GM12878 (cell line): ENCODE measurements around the gene AGBL4. TPM values are rescaled to one million over a fixed set of nuclear protein-coding genes. Genes with fewer than 3 reads are reported as not detected.

ENCODE experiments used
- ATAC-seq: fragments of 200-7000 bp; cut with Tn5 transposase; 3 replicates; pipeline ENCODE4 v1.9.1; 2020; ENCODE audit warnings: mild to moderate bottlenecking, moderate library complexity
- BruUV-seq: library from RNA; stranded (reverse); fragments of 400-500 nt; replicated peaks from 2 replicates; lab custom pipeline; 2021; lab: Mats Ljungman, UMichigan
- CTCF ChIA-PET: fragments of 300-600 bp; sonication (Branson Sonifier 250); formaldehyde crosslinking; extraction: SDS; loops from one replicate; lab custom pipeline; 2021; ENCODE audit warnings: inconsistent platforms; lab: Yijun Ruan, JAX
- POLR2A ChIA-PET: fragments of 350-600 bp; formaldehyde crosslinking; extraction: SDS; loops from one replicate; lab custom pipeline; 2021; ENCODE audit warnings: inconsistent platforms; lab: Charles Lee
- RAD21 ChIA-PET: fragments of 300-600 bp; sonication (Branson Sonifier 250); formaldehyde crosslinking; loops from one replicate; lab custom pipeline; 2023; ENCODE audit warnings: antibody characterized with exemption; ENCODE audit not compliant: unreplicated experiment; lab: Charles Lee
- SMC1A ChIA-PET: fragments of 300-600 bp; sonication (Branson Sonifier 250); formaldehyde crosslinking; loops from one replicate; lab custom pipeline; 2023; ENCODE audit not compliant: unreplicated experiment, uncharacterized antibody; lab: Charles Lee
- DNase-seq: peaks from one replicate; pipeline ENCODE4 v3.0.0-alpha.2; 2011; ENCODE audit warnings: low read depth, low spot score
- FAIRE-seq: peaks from 3 replicates; lab custom pipeline; 2011; peaks lifted over from hg19 to GRCh38; lab: Jason Lieb, UNC
- H2AFZ ChIP-seq: 2 replicates; pipeline ENCODE4 v1.6.0; 2011; ENCODE audit warnings: low read depth, low read length, control low read depth; ENCODE audit not compliant: control insufficient read depth
- H3K27ac ChIP-seq: 2 replicates; pipeline ENCODE4 v1.5.1; 2011; ENCODE audit warnings: control low read depth; ENCODE audit not compliant: control insufficient read depth, insufficient read depth
- H3K27me3 ChIP-seq, 2 experiments: replicated peaks in 1 of 2; 2 replicates each; pipeline versions ENCODE4 v1.6.0 to v1.6.1; 2011; ENCODE audit warnings: low read length in 1 of 2; ENCODE audit not compliant: control insufficient read depth in 2 of 2, insufficient read depth in 2 of 2
- H3K36me3 ChIP-seq, 2 experiments: 2 replicates each; pipeline ENCODE4 v1.5.1; 2011; ENCODE audit warnings: low read length in 1 of 2; ENCODE audit not compliant: control insufficient read depth in 2 of 2, insufficient read depth in 2 of 2
- H3K4me1 ChIP-seq: 2 replicates; pipeline ENCODE4 v1.6.1; 2011; ENCODE audit warnings: mild to moderate bottlenecking, low read length, moderate library complexity, mixed read lengths; ENCODE audit not compliant: control insufficient read depth, insufficient read depth
- H3K4me2 ChIP-seq: 2 replicates; pipeline ENCODE4 v1.6.0; 2011; ENCODE audit warnings: control low read depth; ENCODE audit not compliant: control insufficient read depth, insufficient read depth
- H3K4me3 ChIP-seq: fragments of 200-600 bp; sonication (generic); 2 replicates; pipeline ENCODE4 v1.5.1; 2016
- H3K79me2 ChIP-seq: 2 replicates; pipeline ENCODE4 v1.6.0; 2011; ENCODE audit warnings: low read length; ENCODE audit not compliant: control insufficient read depth, insufficient read depth
- H3K9ac ChIP-seq: 2 replicates; pipeline ENCODE4 v1.8.0; 2011; ENCODE audit warnings: low read length, control low read depth, mixed read lengths; ENCODE audit not compliant: control insufficient read depth, insufficient read depth
- H3K9me3 ChIP-seq: replicated peaks from 3 replicates; pipeline ENCODE4 v1.5.1; 2011; ENCODE audit warnings: mild to moderate bottlenecking, low read length; ENCODE audit not compliant: control insufficient read depth, insufficient read depth
- H4K20me1 ChIP-seq: 2 replicates; pipeline ENCODE4 v1.6.0; 2011; ENCODE audit not compliant: control insufficient read depth, insufficient read depth
- BCL11A ChIP-seq: IDR thresholded peaks from 2 replicates; pipeline ENCODE4 v1.6.1; 2011; ENCODE audit warnings: low read depth, low read length
- CBFB ChIP-seq: IDR thresholded peaks from 2 replicates; pipeline ENCODE4 v1.6.1; 2016; ENCODE audit warnings: antibody characterized with exemption, low read depth
- CREM ChIP-seq: IDR thresholded peaks from 2 replicates; pipeline ENCODE4 v1.6.1; 2014; ENCODE audit warnings: antibody characterized with exemption, low read depth
- ESRRA ChIP-seq: IDR thresholded peaks from 2 replicates; pipeline ENCODE4 v1.6.1; 2012; ENCODE audit warnings: mild to moderate bottlenecking, low read length, improper control_type of control experiment
- MYB ChIP-seq: fragments of 150-350 bp; IDR thresholded peaks from 2 replicates; pipeline ENCODE4 v1.6.1; 2014; ENCODE audit warnings: mild to moderate bottlenecking, low read depth, low read length, borderline replicate concordance
- PAX5 ChIP-seq: IDR thresholded peaks from 2 replicates; pipeline ENCODE4 v1.6.1; 2011; ENCODE audit warnings: low read depth, low read length, borderline replicate concordance
- POLR2AphosphoS5 ChIP-seq: IDR thresholded peaks from 2 replicates; pipeline ENCODE4 v1.6.1; 2011; ENCODE audit warnings: mild to moderate bottlenecking, low read length, inconsistent platforms
- RAD21 ChIP-seq: IDR thresholded peaks from 2 replicates; pipeline ENCODE4 v1.6.1; 2011; ENCODE audit warnings: mild to moderate bottlenecking, low read depth, low read length, moderate library complexity; ENCODE audit not compliant: insufficient read depth
- RBBP5 ChIP-seq: fragments of 200-600 bp; sonication (generic); conservative IDR thresholded peaks from 2 replicates; pipeline ENCODE4 v1.6.1; 2016
- SIX5 ChIP-seq: IDR thresholded peaks from 2 replicates; pipeline ENCODE4 v1.6.1; 2011; ENCODE audit warnings: mild to moderate bottlenecking, low read depth, low read length, moderate library complexity; ENCODE audit not compliant: severe bottlenecking
- SMC3 ChIP-seq: IDR thresholded peaks from 2 replicates; pipeline ENCODE4 v1.6.1; 2011; ENCODE audit warnings: low read length, improper control_type of control experiment, borderline replicate concordance
- STAT1 ChIP-seq: fragments of 450-650 bp; conservative IDR thresholded peaks from 2 replicates; pipeline ENCODE4 v1.6.1; 2014; ENCODE audit warnings: antibody characterized with exemption, mild to moderate bottlenecking
- TCF12 ChIP-seq: IDR thresholded peaks from 2 replicates; pipeline ENCODE4 v1.6.1; 2011; ENCODE audit warnings: low read depth, mild to moderate bottlenecking, low read length
- ZBED1 ChIP-seq: IDR thresholded peaks from 2 replicates; pipeline ENCODE4 v1.6.1; 2016; ENCODE audit warnings: borderline replicate concordance
- ZNF24 ChIP-seq: fragments of 450-650 bp; IDR thresholded peaks from 2 replicates; pipeline ENCODE4 v1.6.1; 2017; ENCODE audit warnings: antibody characterized with exemption, mild to moderate bottlenecking
- in situ Hi-C: fragments of 300-500 bp; cut with MboI; formaldehyde crosslinking; loops from 9 replicates; pipeline ENCODE4 v1.14.3; 2018; ENCODE audit warnings: mixed read lengths
- intact Hi-C: fragments of 100-400 bp; cut with micrococcal nuclease; formaldehyde crosslinking; loops from one replicate; pipeline ENCODE4 v1.14.2; 2022; ENCODE audit not compliant: unreplicated experiment
- polyA plus RNA-seq, 11 experiments: library from polyadenylated mRNA; depleted of rRNA in 4 of 11; unstranded in 6 of 11; stranded (reverse) in 5 of 11; fragments of >200 nt; fragmentation: Nextera tagmentation in 4 of 11; fragmentation: Illumina TruSeq in 1 of 11; extraction: Ambion mirVana in 4 of 11; extraction: Trizol in 1 of 11; gene quantifications; 1 replicate in 1 of 11; 2 replicates in 10 of 11; pipeline versions ENCODE4 v1.2.1 to v1.2.3, GENCODE V29; 2011 to 2016; ENCODE audit warnings: inconsistent platforms in 2 of 11, missing spikeins in 2 of 11, low read depth in 1 of 11
- total RNA-seq, 4 experiments: library from RNA; depleted of rRNA in 3 of 4; stranded (reverse); fragments of >200 nt in 3 of 4; fragmentation: Illumina TruSeq in 1 of 4; extraction: Trizol in 1 of 4; gene quantifications; 2 replicates each; pipeline versions ENCODE4 v1.2.1 to v1.2.3, GENCODE V29; 2013 to 2021
- TF ChIP-seq, protein P1 (sequence below): fragments of 450-650 bp; IDR thresholded peaks from 2 replicates; pipeline ENCODE4 v1.6.1; 2017; ENCODE audit warnings: mild to moderate bottlenecking, moderate library complexity
- TF ChIP-seq, protein P2 (sequence below): IDR thresholded peaks from 2 replicates; pipeline ENCODE4 v1.6.1; 2012; ENCODE audit warnings: low read depth, low read length, improper control_type of control experiment
- TF ChIP-seq, protein P3 (sequence below): fragments of 450-650 bp; IDR thresholded peaks from 2 replicates; pipeline ENCODE4 v1.6.1; 2017; ENCODE audit warnings: mild to moderate bottlenecking, low read depth, inconsistent platforms; ENCODE audit not compliant: poor library complexity, severe bottlenecking

Gene AGBL4
- total and polyA plus RNA-seq, 10 of the 15 experiments (the other 5 are each of a cell fraction or from before 2014, with no cell fraction given), result 0.31 TPM; not detected in 9

DNA sequence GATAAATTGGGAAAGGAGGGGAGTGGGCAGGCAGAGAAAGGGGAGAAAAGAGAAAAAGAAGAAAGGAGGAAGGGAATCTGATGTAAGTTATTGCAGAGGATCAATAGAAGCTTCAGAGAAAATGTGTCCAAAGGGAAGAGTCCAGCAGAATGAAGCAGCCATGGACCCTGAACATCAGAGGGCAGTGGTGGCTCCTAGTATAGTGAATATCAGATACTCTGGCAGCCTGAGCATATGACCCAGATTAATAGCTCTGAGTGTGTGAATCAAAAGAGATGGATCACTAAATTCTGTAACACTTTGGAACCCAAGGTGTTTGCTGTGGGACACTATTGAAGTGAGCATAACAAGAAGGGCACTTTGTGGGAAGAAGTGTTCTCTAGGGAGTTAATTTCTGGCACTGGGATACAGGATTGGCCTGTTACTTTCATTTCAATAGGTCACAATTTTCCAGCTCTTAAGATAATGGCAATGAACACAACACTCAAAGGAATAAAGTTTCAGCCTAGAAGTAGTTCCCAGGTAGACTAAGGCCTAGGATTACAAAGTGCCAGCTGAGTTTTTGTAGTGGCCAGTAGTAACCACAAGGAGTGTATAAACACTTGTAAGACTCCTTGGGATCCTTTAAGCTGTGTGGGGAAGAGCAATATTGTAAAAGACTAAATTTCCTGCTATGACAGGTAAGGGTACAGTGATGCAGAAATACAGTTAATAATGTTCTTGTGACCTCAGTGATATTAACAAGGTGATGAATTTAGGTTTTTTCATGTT lies 1082.6 kb downstream of the AGBL4 start:
- ChIA-PET RAD21 (no interaction called here), SMC1A (no interaction called here), CTCF (no interaction called here), POLR2A (no interaction called here)
- DNase-seq (no peak), ATAC-seq (no peak), FAIRE-seq (no peak)
- Histone ChIP-seq H2AFZ (no peak overlapping the region), H3K9ac (no peak overlapping the region), H3K4me1 (no peaks in the 10 kb centered on the region), H4K20me1 (no peaks in the 10 kb centered on the region), H3K36me3 (no peaks in the 10 kb centered on the region), H3K4me2 (no peak overlapping the region), H3K27ac (no peak overlapping the region), H3K4me3 (no peak overlapping the region), H3K79me2 (no peaks in the 10 kb centered on the region), H3K9me3 (no peaks in the 10 kb centered on the region), H3K27me3 (no peaks in the 10 kb centered on the region)
- in situ Hi-C loops, result no loop called here
- intact Hi-C loops, result no loop called here
- no TSS peak for BruUV-seq
- TF ChIP-seq ZBED1, result no peak
- TF ChIP-seq, protein P1, sequence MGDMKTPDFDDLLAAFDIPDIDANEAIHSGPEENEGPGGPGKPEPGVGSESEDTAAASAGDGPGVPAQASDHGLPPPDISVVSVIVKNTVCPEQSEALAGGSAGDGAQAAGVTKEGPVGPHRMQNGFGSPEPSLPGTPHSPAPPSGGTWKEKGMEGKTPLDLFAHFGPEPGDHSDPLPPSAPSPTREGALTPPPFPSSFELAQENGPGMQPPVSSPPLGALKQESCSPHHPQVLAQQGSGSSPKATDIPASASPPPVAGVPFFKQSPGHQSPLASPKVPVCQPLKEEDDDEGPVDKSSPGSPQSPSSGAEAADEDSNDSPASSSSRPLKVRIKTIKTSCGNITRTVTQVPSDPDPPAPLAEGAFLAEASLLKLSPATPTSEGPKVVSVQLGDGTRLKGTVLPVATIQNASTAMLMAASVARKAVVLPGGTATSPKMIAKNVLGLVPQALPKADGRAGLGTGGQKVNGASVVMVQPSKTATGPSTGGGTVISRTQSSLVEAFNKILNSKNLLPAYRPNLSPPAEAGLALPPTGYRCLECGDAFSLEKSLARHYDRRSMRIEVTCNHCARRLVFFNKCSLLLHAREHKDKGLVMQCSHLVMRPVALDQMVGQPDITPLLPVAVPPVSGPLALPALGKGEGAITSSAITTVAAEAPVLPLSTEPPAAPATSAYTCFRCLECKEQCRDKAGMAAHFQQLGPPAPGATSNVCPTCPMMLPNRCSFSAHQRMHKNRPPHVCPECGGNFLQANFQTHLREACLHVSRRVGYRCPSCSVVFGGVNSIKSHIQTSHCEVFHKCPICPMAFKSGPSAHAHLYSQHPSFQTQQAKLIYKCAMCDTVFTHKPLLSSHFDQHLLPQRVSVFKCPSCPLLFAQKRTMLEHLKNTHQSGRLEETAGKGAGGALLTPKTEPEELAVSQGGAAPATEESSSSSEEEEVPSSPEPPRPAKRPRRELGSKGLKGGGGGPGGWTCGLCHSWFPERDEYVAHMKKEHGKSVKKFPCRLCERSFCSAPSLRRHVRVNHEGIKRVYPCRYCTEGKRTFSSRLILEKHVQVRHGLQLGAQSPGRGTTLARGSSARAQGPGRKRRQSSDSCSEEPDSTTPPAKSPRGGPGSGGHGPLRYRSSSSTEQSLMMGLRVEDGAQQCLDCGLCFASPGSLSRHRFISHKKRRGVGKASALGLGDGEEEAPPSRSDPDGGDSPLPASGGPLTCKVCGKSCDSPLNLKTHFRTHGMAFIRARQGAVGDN, result no peak
- TF ChIP-seq BCL11A, result no peak
- TF ChIP-seq RBBP5, result no peak
- TF ChIP-seq ESRRA, result no peak
- no peak for TF ChIP-seq MYB
- no peak for TF ChIP-seq ZNF24
- TF ChIP-seq TCF12, result no peak
- TF ChIP-seq RAD21, result no peak
- no peak for TF ChIP-seq PAX5
- TF ChIP-seq, protein P2, sequence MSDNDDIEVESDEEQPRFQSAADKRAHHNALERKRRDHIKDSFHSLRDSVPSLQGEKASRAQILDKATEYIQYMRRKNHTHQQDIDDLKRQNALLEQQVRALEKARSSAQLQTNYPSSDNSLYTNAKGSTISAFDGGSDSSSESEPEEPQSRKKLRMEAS, result no peak
- no peak for TF ChIP-seq CBFB
- no peak for TF ChIP-seq CREM
- no peak for TF ChIP-seq POLR2AphosphoS5
- no peak for TF ChIP-seq SMC3
- TF ChIP-seq SIX5, result no peak
- no peak for TF ChIP-seq STAT1
- TF ChIP-seq, protein P3, sequence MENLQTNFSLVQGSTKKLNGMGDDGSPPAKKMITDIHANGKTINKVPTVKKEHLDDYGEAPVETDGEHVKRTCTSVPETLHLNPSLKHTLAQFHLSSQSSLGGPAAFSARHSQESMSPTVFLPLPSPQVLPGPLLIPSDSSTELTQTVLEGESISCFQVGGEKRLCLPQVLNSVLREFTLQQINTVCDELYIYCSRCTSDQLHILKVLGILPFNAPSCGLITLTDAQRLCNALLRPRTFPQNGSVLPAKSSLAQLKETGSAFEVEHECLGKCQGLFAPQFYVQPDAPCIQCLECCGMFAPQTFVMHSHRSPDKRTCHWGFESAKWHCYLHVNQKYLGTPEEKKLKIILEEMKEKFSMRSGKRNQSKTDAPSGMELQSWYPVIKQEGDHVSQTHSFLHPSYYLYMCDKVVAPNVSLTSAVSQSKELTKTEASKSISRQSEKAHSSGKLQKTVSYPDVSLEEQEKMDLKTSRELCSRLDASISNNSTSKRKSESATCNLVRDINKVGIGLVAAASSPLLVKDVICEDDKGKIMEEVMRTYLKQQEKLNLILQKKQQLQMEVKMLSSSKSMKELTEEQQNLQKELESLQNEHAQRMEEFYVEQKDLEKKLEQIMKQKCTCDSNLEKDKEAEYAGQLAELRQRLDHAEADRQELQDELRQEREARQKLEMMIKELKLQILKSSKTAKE, result no peak
